ENCODE measurements around the gene MOK. TPM values are rescaled to one million over a fixed set of nuclear protein-coding genes. Genes with fewer than 3 reads are reported as not detected.

The MOK gene
- total RNA-seq, 1 donor from 2014 or later: 17.6 TPM

- H3K36me3 ChIP-seq: peaks cover 9 to 10% of the 10 kb centered on the region in 2 donors
- intact Hi-C loops (cut with DNase I): no loop called here
- TF ChIP-seq, protein P1, sequence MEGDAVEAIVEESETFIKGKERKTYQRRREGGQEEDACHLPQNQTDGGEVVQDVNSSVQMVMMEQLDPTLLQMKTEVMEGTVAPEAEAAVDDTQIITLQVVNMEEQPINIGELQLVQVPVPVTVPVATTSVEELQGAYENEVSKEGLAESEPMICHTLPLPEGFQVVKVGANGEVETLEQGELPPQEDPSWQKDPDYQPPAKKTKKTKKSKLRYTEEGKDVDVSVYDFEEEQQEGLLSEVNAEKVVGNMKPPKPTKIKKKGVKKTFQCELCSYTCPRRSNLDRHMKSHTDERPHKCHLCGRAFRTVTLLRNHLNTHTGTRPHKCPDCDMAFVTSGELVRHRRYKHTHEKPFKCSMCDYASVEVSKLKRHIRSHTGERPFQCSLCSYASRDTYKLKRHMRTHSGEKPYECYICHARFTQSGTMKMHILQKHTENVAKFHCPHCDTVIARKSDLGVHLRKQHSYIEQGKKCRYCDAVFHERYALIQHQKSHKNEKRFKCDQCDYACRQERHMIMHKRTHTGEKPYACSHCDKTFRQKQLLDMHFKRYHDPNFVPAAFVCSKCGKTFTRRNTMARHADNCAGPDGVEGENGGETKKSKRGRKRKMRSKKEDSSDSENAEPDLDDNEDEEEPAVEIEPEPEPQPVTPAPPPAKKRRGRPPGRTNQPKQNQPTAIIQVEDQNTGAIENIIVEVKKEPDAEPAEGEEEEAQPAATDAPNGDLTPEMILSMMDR (IDR thresholded peaks at IDR 0.05): no peak
Measured at GRCh38 chr14:102222751-102223150, 82.2 kb downstream of the MOK start.

DNA sequence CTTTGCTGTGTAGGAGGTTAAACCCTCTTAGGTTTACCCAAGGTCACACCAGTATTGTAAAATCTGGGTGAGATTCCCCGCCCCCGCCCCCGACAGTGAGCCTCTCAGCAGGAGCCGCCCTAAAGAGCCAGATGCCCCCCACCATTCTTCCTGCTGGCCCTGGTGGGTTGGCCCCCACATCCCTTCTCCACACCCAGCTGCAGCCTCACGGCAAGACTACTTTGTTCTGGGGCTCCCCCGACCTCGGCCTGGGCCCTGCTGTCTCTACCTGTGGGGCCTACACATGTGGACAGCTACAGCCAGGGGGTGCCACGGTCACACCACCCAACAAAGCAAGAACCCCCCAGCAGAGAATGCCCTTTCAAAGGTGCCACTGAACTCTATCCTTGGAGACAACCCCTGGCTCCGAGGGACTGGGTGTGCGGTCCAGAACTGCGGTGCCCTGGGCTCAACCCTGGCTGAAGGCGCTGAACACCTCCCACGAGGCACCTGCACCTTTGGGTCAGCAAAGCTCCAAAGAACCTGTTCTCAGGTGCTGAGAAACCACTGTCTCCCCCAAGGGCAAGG, 82.9 kb downstream of the MOK start:
- no peak overlapping the region for H3K4me3 ChIP-seq
- no peaks in the 10 kb centered on the region for H3K4me1 ChIP-seq
- H3K27ac ChIP-seq: no peak overlapping the region
- intact Hi-C loops (cut with DNase I): no loop called here
- TF ChIP-seq, protein P1 (IDR thresholded peaks at IDR 0.05): no peak
- no peaks in the 10 kb centered on the region for H3K27me3 ChIP-seq
- no peak for DNase-seq (ENCODE audit: low spot score in 2 of 2)
- H3K9me3 ChIP-seq: no peaks in the 10 kb centered on the region
- H3K36me3 ChIP-seq: peaks cover 9 to 10% of the 10 kb centered on the region in 2 donors

More at GRCh38 chr14:102222751-102223150, 82.2 kb downstream of the MOK start:
- Histone ChIP-seq H3K27me3 (no peaks in the 10 kb centered on the region), H3K4me1 (no peaks in the 10 kb centered on the region), H3K27ac (no peak overlapping the region), H3K4me3 (no peak overlapping the region), H3K9me3 (no peaks in the 10 kb centered on the region)
- DNase-seq (ENCODE audit: low spot score in 2 of 2): no peak

DNA sequence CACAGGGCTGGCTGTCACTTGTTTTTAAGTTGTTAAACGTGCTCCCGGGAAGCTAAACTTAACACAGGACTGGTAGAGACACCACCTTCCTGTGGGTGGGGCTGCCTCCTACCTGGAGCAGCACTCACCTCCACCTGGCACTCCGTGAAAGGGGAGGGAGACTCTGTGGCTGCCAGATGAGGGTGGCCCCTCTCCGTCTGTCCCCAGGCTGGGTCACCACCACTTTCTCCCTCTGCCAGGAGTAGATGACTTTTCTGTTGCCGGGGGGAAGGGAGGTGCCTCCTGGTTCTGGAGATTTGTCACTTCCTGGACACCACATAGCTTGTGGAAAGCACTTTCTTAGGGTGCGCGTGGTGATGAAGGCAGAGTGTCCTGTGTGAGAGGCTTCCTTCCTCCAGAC, 83.9 kb downstream of the MOK start:
- Histone ChIP-seq H3K4me3 (no peak overlapping the region), H3K27ac (no peak overlapping the region), H3K4me1 (no peaks in the 10 kb centered on the region), H3K36me3 (peaks cover 9 to 10% of the 10 kb centered on the region in 2 donors), H3K9me3 (no peaks in the 10 kb centered on the region), H3K27me3 (no peaks in the 10 kb centered on the region)
- TF ChIP-seq, protein P1 (IDR thresholded peaks at IDR 0.05): no peak
- DNase-seq (ENCODE audit: low spot score in 2 of 2): no peak
- intact Hi-C loops (cut with DNase I): no loop called here

GRCh38 chr14:102220031-102220430, 84.9 kb downstream of the MOK start:
- no peak overlapping the region for H3K27ac ChIP-seq
- H3K36me3 ChIP-seq: peaks cover 9 to 10% of the 10 kb centered on the region in 2 donors
- no peaks in the 10 kb centered on the region for H3K27me3 ChIP-seq
- intact Hi-C loops (cut with DNase I): no loop called here
- no peak overlapping the region for H3K4me3 ChIP-seq
- TF ChIP-seq, protein P1 (IDR thresholded peaks at IDR 0.05): no peak
- H3K9me3 ChIP-seq: no peaks in the 10 kb centered on the region
- DNase-seq (ENCODE audit: low spot score in 2 of 2): no peak
- peaks cover 0 to 2% of the 10 kb centered on the region in 2 donors for H3K4me1 ChIP-seq

DNA sequence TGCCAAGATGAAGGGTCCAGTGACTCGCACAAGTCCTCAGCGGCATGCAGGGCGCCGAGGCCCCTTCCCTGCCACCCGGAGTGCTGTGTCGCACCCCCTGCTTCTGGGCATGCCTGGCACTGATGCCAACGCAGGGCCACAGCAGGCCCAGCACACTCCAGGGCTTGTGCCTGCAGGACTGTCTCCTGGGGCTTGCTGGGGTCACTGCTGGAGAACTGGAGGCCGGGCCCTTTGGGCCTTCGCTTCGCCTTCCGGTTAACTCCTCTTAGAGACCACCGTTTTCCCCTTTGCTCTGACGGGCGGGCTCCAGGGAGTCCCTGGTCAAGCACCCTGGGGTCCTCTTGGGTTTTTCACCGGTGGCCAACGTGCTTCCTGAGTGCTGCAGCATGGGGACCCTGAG, 85.6 kb downstream of the MOK start:
- TF ChIP-seq, protein P1 (IDR thresholded peaks at IDR 0.05): no peak
- no peak overlapping the region for H3K4me3 ChIP-seq
- H3K36me3 ChIP-seq: peaks cover 9 to 10% of the 10 kb centered on the region in 2 donors
- peaks cover 0 to 2% of the 10 kb centered on the region in 2 donors for H3K4me1 ChIP-seq
- H3K27me3 ChIP-seq: no peaks in the 10 kb centered on the region
- no peak overlapping the region for H3K27ac ChIP-seq
- intact Hi-C loops (cut with DNase I): no loop called here
- no peak for DNase-seq (ENCODE audit: low spot score in 2 of 2)
- no peaks in the 10 kb centered on the region for H3K9me3 ChIP-seq

GRCh38 chr14:102218688-102219087, 86.3 kb downstream of the MOK start:
- H3K27ac ChIP-seq: no peak overlapping the region
- TF ChIP-seq, protein P1 (IDR thresholded peaks at IDR 0.05): no peak
- no peak overlapping the region for H3K4me3 ChIP-seq
- intact Hi-C loops (cut with DNase I): no loop called here
- H3K4me1 ChIP-seq: peaks cover 0 to 2% of the 10 kb centered on the region in 2 donors
- DNase-seq (ENCODE audit: low spot score in 2 of 2): no peak
- H3K27me3 ChIP-seq: no peaks in the 10 kb centered on the region
- H3K36me3 ChIP-seq: peaks cover 8 to 9% of the 10 kb centered on the region in 2 donors
- H3K9me3 ChIP-seq: no peaks in the 10 kb centered on the region
